ENCODE measurements around the gene KCNE4.
A peak's percentile ranks its signal among the peaks of the same experiment; 100 is the strongest.

The KCNE4 gene

DNA sequence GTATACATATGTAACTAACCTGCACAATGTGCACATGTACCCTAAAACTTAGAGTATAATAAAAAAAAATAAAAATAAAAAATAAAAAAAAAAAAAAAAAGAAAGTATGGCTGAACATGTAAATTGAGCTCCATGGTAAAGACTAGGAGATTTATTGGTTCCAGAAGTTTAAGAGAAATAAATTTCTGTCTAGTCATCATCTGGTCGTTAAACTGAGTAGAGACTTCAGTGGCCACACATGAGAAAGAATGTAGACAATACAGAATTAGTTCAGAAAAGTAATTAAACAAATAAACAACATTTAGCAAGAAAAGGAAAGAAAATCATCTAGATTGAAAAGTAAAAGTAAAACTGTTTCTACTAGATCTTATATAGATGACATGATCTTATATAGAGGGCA lies 12.4 kb upstream of the KCNE4 start:
- no peak overlapping the region for H3K4me2 ChIP-seq (ENCODE audit: insufficient read depth, low read length)
- no peaks in the 10 kb centered on the region for H3K9me3 ChIP-seq (ENCODE audit: insufficient read depth, low read length, severe bottlenecking)
- TF ChIP-seq EZH2 (IDR thresholded peaks at IDR 0.05; ENCODE audit: borderline replicate concordance, low read depth, low read length, severe bottlenecking), result no peak
- no peak for TF ChIP-seq CTCF (IDR thresholded peaks at IDR 0.05; ENCODE audit: borderline replicate concordance, extremely low read depth, low read length, poor library complexity, severe bottlenecking)
- no peaks in the 10 kb centered on the region for H3K27me3 ChIP-seq (ENCODE audit: insufficient read depth, low read length, poor library complexity)
- no peak overlapping the region for H3K4me3 ChIP-seq (ENCODE audit: low read depth in 1 of 2, low read length in 2 of 2)
- peaks cover 13% of the 10 kb centered on the region for H3K4me1 ChIP-seq (ENCODE audit: insufficient read depth, low read length)
- H2AFZ ChIP-seq (ENCODE audit: low read depth, low read length), result no peak overlapping the region
- no peaks in the 10 kb centered on the region for H4K20me1 ChIP-seq (ENCODE audit: insufficient read depth, low read length)
- no peak overlapping the region for H3K27ac ChIP-seq (ENCODE audit: low read length)
- no peaks in the 10 kb centered on the region for H3K36me3 ChIP-seq (ENCODE audit: insufficient read depth, low read length)
- no peak for ATAC-seq (ENCODE audit: insufficient read depth, low read depth)
- DNase-seq, result no peak
- H3K9ac ChIP-seq (ENCODE audit: low read depth, low read length), result no peak overlapping the region
- no peaks in the 10 kb centered on the region for H3K79me2 ChIP-seq (ENCODE audit: insufficient read depth, low read length)

DNA sequence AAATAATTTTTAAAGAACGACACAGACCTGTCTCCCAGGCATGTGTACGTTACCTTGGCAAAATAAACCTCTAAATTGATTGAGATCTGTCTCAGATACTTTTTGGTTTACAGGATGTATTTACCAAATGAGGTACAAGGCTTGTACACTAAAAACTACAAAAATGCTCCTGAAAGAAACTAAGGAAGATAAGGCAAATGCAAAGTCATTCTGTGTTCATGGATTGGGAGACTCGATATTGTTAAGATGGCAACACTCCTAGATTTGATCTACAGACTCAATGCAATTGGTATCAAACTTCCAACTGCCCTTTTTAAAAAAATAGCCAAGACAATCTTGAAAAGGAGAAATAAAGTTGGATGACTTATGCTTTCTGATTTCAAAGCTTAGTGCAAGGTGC lies 11.5 kb upstream of the KCNE4 start:
- peaks cover 13% of the 10 kb centered on the region for H3K4me1 ChIP-seq (ENCODE audit: insufficient read depth, low read length)
- H3K79me2 ChIP-seq (ENCODE audit: insufficient read depth, low read length), result no peaks in the 10 kb centered on the region
- no peak overlapping the region for H3K4me3 ChIP-seq (ENCODE audit: low read depth in 1 of 2, low read length in 2 of 2)
- H3K4me2 ChIP-seq (ENCODE audit: insufficient read depth, low read length), result no peak overlapping the region
- ATAC-seq (ENCODE audit: insufficient read depth, low read depth) (no peak), DNase-seq (no peak)
- H3K9ac ChIP-seq (ENCODE audit: low read depth, low read length), result no peak overlapping the region
- no peaks in the 10 kb centered on the region for H4K20me1 ChIP-seq (ENCODE audit: insufficient read depth, low read length)
- H3K9me3 ChIP-seq (ENCODE audit: insufficient read depth, low read length, severe bottlenecking), result no peaks in the 10 kb centered on the region
- no peaks in the 10 kb centered on the region for H3K27me3 ChIP-seq (ENCODE audit: insufficient read depth, low read length, poor library complexity)
- no peaks in the 10 kb centered on the region for H3K36me3 ChIP-seq (ENCODE audit: insufficient read depth, low read length)
- no peak overlapping the region for H3K27ac ChIP-seq (ENCODE audit: low read length)
- no peak for TF ChIP-seq EZH2 (IDR thresholded peaks at IDR 0.05; ENCODE audit: borderline replicate concordance, low read depth, low read length, severe bottlenecking)
- TF ChIP-seq CTCF (IDR thresholded peaks at IDR 0.05; ENCODE audit: borderline replicate concordance, extremely low read depth, low read length, poor library complexity, severe bottlenecking), result no peak
- no peak overlapping the region for H2AFZ ChIP-seq (ENCODE audit: low read depth, low read length)

DNA sequence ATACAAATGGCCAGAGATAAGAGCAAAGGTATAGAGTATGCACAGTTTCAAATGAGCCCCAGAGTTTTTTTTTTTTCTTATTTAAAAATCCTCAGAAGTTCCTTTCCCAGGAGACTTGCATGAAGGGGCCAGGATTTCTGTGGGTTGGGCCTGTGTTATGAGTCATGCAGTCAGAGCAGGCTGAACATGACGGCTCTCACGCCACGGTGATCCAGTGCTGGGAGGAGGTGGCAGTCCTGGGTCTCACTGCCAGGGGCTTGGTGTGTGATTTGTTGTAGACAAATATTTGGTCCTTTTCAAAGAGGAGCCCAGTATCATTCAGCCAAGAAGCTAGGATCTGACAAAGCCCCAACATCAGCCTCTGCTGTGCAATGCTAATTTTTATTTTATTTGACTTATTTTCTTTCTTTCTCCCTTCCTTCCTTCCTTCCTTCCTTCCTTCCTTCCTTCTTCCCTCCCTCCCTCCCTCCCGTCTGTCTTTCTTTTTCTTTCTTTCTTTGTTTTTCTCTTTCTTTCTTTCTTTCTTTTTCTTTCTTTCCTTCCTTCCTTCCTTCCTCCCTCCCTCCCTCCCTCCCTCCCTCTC lies 10.4 kb upstream of the KCNE4 start:
- Histone ChIP-seq H3K4me1 (ENCODE audit: insufficient read depth, low read length) (peaks cover 13% of the 10 kb centered on the region), H4K20me1 (ENCODE audit: insufficient read depth, low read length) (no peaks in the 10 kb centered on the region), H3K27me3 (ENCODE audit: insufficient read depth, low read length, poor library complexity) (no peaks in the 10 kb centered on the region), H3K9me3 (ENCODE audit: insufficient read depth, low read length, severe bottlenecking) (no peaks in the 10 kb centered on the region), H3K79me2 (ENCODE audit: insufficient read depth, low read length) (no peaks in the 10 kb centered on the region), H3K27ac (ENCODE audit: low read length) (no peak overlapping the region), H3K9ac (ENCODE audit: low read depth, low read length) (no peak overlapping the region), H3K36me3 (ENCODE audit: insufficient read depth, low read length) (no peaks in the 10 kb centered on the region), H3K4me3 (ENCODE audit: low read depth in 1 of 2, low read length in 2 of 2) (no peak overlapping the region), H3K4me2 (ENCODE audit: insufficient read depth, low read length) (no peak overlapping the region), H2AFZ (ENCODE audit: low read depth, low read length) (no peak overlapping the region)
- ATAC-seq (ENCODE audit: insufficient read depth, low read depth), result peak; percentile 58
- no peak for TF ChIP-seq CTCF (IDR thresholded peaks at IDR 0.05; ENCODE audit: borderline replicate concordance, extremely low read depth, low read length, poor library complexity, severe bottlenecking)
- no peak for TF ChIP-seq EZH2 (IDR thresholded peaks at IDR 0.05; ENCODE audit: borderline replicate concordance, low read depth, low read length, severe bottlenecking)
- peak; percentile 33 for DNase-seq

DNA sequence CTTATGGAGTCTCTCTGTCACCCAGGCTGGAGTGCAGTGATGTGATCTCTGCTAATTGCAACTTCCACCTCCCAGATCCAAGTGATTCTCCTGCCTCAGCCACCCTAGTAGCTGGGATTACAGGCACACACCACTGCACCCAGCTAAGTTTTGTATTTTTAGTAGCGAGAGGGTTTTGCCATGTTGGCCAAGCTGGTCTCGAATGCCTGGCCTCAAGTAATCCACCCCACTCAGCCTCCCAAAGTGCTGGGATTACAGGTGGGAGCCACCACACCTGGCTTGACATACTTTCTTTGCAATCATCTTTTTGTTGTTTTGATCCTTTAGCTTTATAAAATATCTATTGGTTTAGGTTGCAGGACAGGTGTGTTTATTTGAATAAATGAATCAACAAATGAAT lies 9.7 kb upstream of the KCNE4 start:
- Histone ChIP-seq H3K4me1 (ENCODE audit: insufficient read depth, low read length) (peaks cover 13% of the 10 kb centered on the region), H3K9me3 (ENCODE audit: insufficient read depth, low read length, severe bottlenecking) (no peaks in the 10 kb centered on the region), H3K27ac (ENCODE audit: low read length) (no peak overlapping the region), H2AFZ (ENCODE audit: low read depth, low read length) (no peak overlapping the region), H3K9ac (ENCODE audit: low read depth, low read length) (no peak overlapping the region), H4K20me1 (ENCODE audit: insufficient read depth, low read length) (no peaks in the 10 kb centered on the region), H3K4me2 (ENCODE audit: insufficient read depth, low read length) (no peak overlapping the region), H3K36me3 (ENCODE audit: insufficient read depth, low read length) (no peaks in the 10 kb centered on the region), H3K4me3 (ENCODE audit: low read depth in 1 of 2, low read length in 2 of 2) (no peak overlapping the region), H3K79me2 (ENCODE audit: insufficient read depth, low read length) (no peaks in the 10 kb centered on the region), H3K27me3 (ENCODE audit: insufficient read depth, low read length, poor library complexity) (no peaks in the 10 kb centered on the region)
- no peak for DNase-seq
- ATAC-seq (ENCODE audit: insufficient read depth, low read depth), result no peak
- TF ChIP-seq CTCF (IDR thresholded peaks at IDR 0.05; ENCODE audit: borderline replicate concordance, extremely low read depth, low read length, poor library complexity, severe bottlenecking), result no peak
- TF ChIP-seq EZH2 (IDR thresholded peaks at IDR 0.05; ENCODE audit: borderline replicate concordance, low read depth, low read length, severe bottlenecking), result no peak

Measured in DND-41 (cell line).